ENCODE results near the gene CNIH3.

CNIH3 gene

GRCh38 chr1:224763126-224763775 is 147.1 kb downstream of the CNIH3 start:
- no peak overlapping the region for H2AFZ ChIP-seq (ENCODE audit: low read depth, low read length)
- H3K4me1 ChIP-seq (ENCODE audit: insufficient read depth, low read length), result no peaks in the 10 kb centered on the region
- TF ChIP-seq CTCF (IDR thresholded peaks at IDR 0.05; ENCODE audit: borderline replicate concordance, extremely low read depth, low read length, poor library complexity, severe bottlenecking), result no peak
- TF ChIP-seq EZH2 (IDR thresholded peaks at IDR 0.05; ENCODE audit: borderline replicate concordance, low read depth, low read length, severe bottlenecking), result no peak
- no peaks in the 10 kb centered on the region for H3K36me3 ChIP-seq (ENCODE audit: insufficient read depth, low read length)
- ATAC-seq (ENCODE audit: insufficient read depth, low read depth), result no peak
- no peak for DNase-seq
- no peaks in the 10 kb centered on the region for H3K79me2 ChIP-seq (ENCODE audit: insufficient read depth, low read length)
- H3K4me3 ChIP-seq (ENCODE audit: low read depth in 1 of 2, low read length in 2 of 2), result no peak overlapping the region
- no peaks in the 10 kb centered on the region for H3K27me3 ChIP-seq (ENCODE audit: insufficient read depth, low read length, poor library complexity)
- H3K27ac ChIP-seq (ENCODE audit: low read length), result no peak overlapping the region; the same call in 1 of the 2 replicates
- H4K20me1 ChIP-seq (ENCODE audit: insufficient read depth, low read length), result no peaks in the 10 kb centered on the region
- no peak overlapping the region for H3K9ac ChIP-seq (ENCODE audit: low read depth, low read length)
- H3K4me2 ChIP-seq (ENCODE audit: insufficient read depth, low read length), result no peak overlapping the region
- peaks cover 6% of the 10 kb centered on the region for H3K9me3 ChIP-seq (ENCODE audit: insufficient read depth, low read length, severe bottlenecking)

- TF ChIP-seq EZH2 (IDR thresholded peaks at IDR 0.05; ENCODE audit: borderline replicate concordance, low read depth, low read length, severe bottlenecking), result no peak
- no peak for TF ChIP-seq CTCF (IDR thresholded peaks at IDR 0.05; ENCODE audit: borderline replicate concordance, extremely low read depth, low read length, poor library complexity, severe bottlenecking)
- H3K79me2 ChIP-seq (ENCODE audit: insufficient read depth, low read length), result no peaks in the 10 kb centered on the region
- H4K20me1 ChIP-seq (ENCODE audit: insufficient read depth, low read length), result no peaks in the 10 kb centered on the region
- no peak overlapping the region for H3K4me2 ChIP-seq (ENCODE audit: insufficient read depth, low read length)
- no peak overlapping the region for H3K4me3 ChIP-seq (ENCODE audit: low read depth in 1 of 2, low read length in 2 of 2)
- H3K9me3 ChIP-seq (ENCODE audit: insufficient read depth, low read length, severe bottlenecking), result no peaks in the 10 kb centered on the region
- H3K4me1 ChIP-seq (ENCODE audit: insufficient read depth, low read length), result peaks cover 10% of the 10 kb centered on the region
- H3K9ac ChIP-seq (ENCODE audit: low read depth, low read length), result no peak overlapping the region
- DNase-seq (no peak), ATAC-seq (ENCODE audit: insufficient read depth, low read depth) (no peak)
- H2AFZ ChIP-seq (ENCODE audit: low read depth, low read length), result no peak overlapping the region
- no peaks in the 10 kb centered on the region for H3K36me3 ChIP-seq (ENCODE audit: insufficient read depth, low read length)
- no peaks in the 10 kb centered on the region for H3K27me3 ChIP-seq (ENCODE audit: insufficient read depth, low read length, poor library complexity)
- H3K27ac ChIP-seq (ENCODE audit: low read length), result no peak overlapping the region
These were observed 150.1 kb downstream of the CNIH3 start for GRCh38 chr1:224766266-224766665.

- no peak overlapping the region for H2AFZ ChIP-seq (ENCODE audit: low read depth, low read length)
- no peak for ATAC-seq (ENCODE audit: insufficient read depth, low read depth)
- no peak overlapping the region for H3K9ac ChIP-seq (ENCODE audit: low read depth, low read length)
- H3K79me2 ChIP-seq (ENCODE audit: insufficient read depth, low read length), result no peaks in the 10 kb centered on the region
- no peaks in the 10 kb centered on the region for H3K27me3 ChIP-seq (ENCODE audit: insufficient read depth, low read length, poor library complexity)
- no peaks in the 10 kb centered on the region for H3K9me3 ChIP-seq (ENCODE audit: insufficient read depth, low read length, severe bottlenecking)
- no peaks in the 10 kb centered on the region for H4K20me1 ChIP-seq (ENCODE audit: insufficient read depth, low read length)
- DNase-seq, result no peak
- H3K27ac ChIP-seq (ENCODE audit: low read length), result no peak overlapping the region
- TF ChIP-seq CTCF (IDR thresholded peaks at IDR 0.05; ENCODE audit: borderline replicate concordance, extremely low read depth, low read length, poor library complexity, severe bottlenecking) (no peak), EZH2 (IDR thresholded peaks at IDR 0.05; ENCODE audit: borderline replicate concordance, low read depth, low read length, severe bottlenecking) (no peak)
- no peaks in the 10 kb centered on the region for H3K36me3 ChIP-seq (ENCODE audit: insufficient read depth, low read length)
- no peak overlapping the region for H3K4me3 ChIP-seq (ENCODE audit: low read depth in 1 of 2, low read length in 2 of 2)
- no peak overlapping the region for H3K4me2 ChIP-seq (ENCODE audit: insufficient read depth, low read length)
- H3K4me1 ChIP-seq (ENCODE audit: insufficient read depth, low read length), result peaks cover 10% of the 10 kb centered on the region
These were observed 150.9 kb downstream of the CNIH3 start for GRCh38 chr1:224767031-224767430.

Measured in DND-41 (cell line).